Measurements from ENCODE around the gene RBM47.

Gene RBM47

GRCh38 chr4:40629401-40630334 is at the start of gene RBM47:
Gene RBM47 (minus strand): TSS chr4:40629864. CDS start chr4:40438893, 190,971 bp downstream.
- Histone ChIP-seq H2AFZ (ENCODE audit: low read depth, low read length) (peak within 1 kb of the TSS; percentile 93), H3K4me2 (ENCODE audit: low read length) (peak within 1 kb of the TSS; percentile 98)

GRCh38 chr4:40678421-40678820 is 48.8 kb upstream of the RBM47 start:
- TF ChIP-seq EZH2phosphoT487 (IDR thresholded peaks at IDR 0.05; ENCODE audit: low read depth) (no peak), CTCF (IDR thresholded peaks at IDR 0.05; ENCODE audit: low read depth, low read length) (no peak)
- no peaks in the 10 kb centered on the region for H3K4me1 ChIP-seq (ENCODE audit: low read length)
- H2AFZ ChIP-seq (ENCODE audit: low read depth, low read length): no peak overlapping the region
- H3K27me3 ChIP-seq (ENCODE audit: low read depth, low read length): no peaks in the 10 kb centered on the region
- H3K4me2 ChIP-seq (ENCODE audit: low read length): no peak overlapping the region
- H3K36me3 ChIP-seq (replicated peaks; ENCODE audit: low read depth, low read length): no peaks in the 10 kb centered on the region
- no peaks in the 10 kb centered on the region for H4K20me1 ChIP-seq (ENCODE audit: insufficient read depth, low read length)
- H3K79me2 ChIP-seq (ENCODE audit: low read length): no peaks in the 10 kb centered on the region
- H3K9ac ChIP-seq (ENCODE audit: low read length): no peak overlapping the region
- no peaks in the 10 kb centered on the region for H3K9me3 ChIP-seq (ENCODE audit: insufficient read depth, low read length)
- H3K27ac ChIP-seq (ENCODE audit: low read length): no peak overlapping the region
- H3K4me3 ChIP-seq (ENCODE audit: low read length): no peak overlapping the region

More at GRCh38 chr4:40629401-40630334, at the start of gene RBM47:
- H3K9me3 ChIP-seq (ENCODE audit: insufficient read depth, low read length): no peaks in the 10 kb centered on the region
- TF ChIP-seq CTCF (IDR thresholded peaks at IDR 0.05; ENCODE audit: low read depth, low read length): peak; percentile 14; the same call in 1 of the 2 replicates
- TF ChIP-seq EZH2phosphoT487 (IDR thresholded peaks at IDR 0.05; ENCODE audit: low read depth): no peak
- peak within 1 kb of the TSS; percentile 71 for H3K9ac ChIP-seq (ENCODE audit: low read length)
- H3K36me3 ChIP-seq (replicated peaks; ENCODE audit: low read depth, low read length): no peaks in the 10 kb centered on the region
- H3K4me1 ChIP-seq (ENCODE audit: low read length): peaks cover 14% of the 10 kb centered on the region
- peak within 1 kb of the TSS; percentile 72 for H3K27ac ChIP-seq (ENCODE audit: low read length)
- no peaks in the 10 kb centered on the region for H3K79me2 ChIP-seq (ENCODE audit: low read length)
- H3K4me3 ChIP-seq (ENCODE audit: low read length): peak within 1 kb of the TSS; percentile 85
- peaks cover 27% of the 10 kb centered on the region for H3K27me3 ChIP-seq (ENCODE audit: low read depth, low read length)
- H4K20me1 ChIP-seq (ENCODE audit: insufficient read depth, low read length): no peaks in the 10 kb centered on the region

- Histone ChIP-seq H3K4me2 (ENCODE audit: low read length) (no peak overlapping the region), H4K20me1 (ENCODE audit: insufficient read depth, low read length) (no peaks in the 10 kb centered on the region), H3K4me1 (ENCODE audit: low read length) (peaks cover 10% of the 10 kb centered on the region), H3K27ac (ENCODE audit: low read length) (no peak overlapping the region), H3K36me3 (replicated peaks; ENCODE audit: low read depth, low read length) (no peaks in the 10 kb centered on the region), H3K4me3 (ENCODE audit: low read length) (no peak overlapping the region), H3K9me3 (ENCODE audit: insufficient read depth, low read length) (no peaks in the 10 kb centered on the region), H3K9ac (ENCODE audit: low read length) (no peak overlapping the region), H3K27me3 (ENCODE audit: low read depth, low read length) (no peaks in the 10 kb centered on the region), H3K79me2 (ENCODE audit: low read length) (no peaks in the 10 kb centered on the region), H2AFZ (ENCODE audit: low read depth, low read length) (no peak overlapping the region)
- TF ChIP-seq CTCF (IDR thresholded peaks at IDR 0.05; ENCODE audit: low read depth, low read length): no peak
- TF ChIP-seq EZH2phosphoT487 (IDR thresholded peaks at IDR 0.05; ENCODE audit: low read depth): no peak
Measured at GRCh38 chr4:40675166-40675565, 45.5 kb upstream of the RBM47 start.
